Ishikawa (cell line): Measurements from ENCODE around the gene SLIT3.

ENCODE experiments used
- EP300 ChIP-seq: IDR thresholded peaks from 2 replicates; pipeline ENCODE4 v1.6.1; 2012; ENCODE audit warnings: borderline replicate concordance
- TCF12 ChIP-seq: IDR thresholded peaks from 2 replicates; pipeline ENCODE4 v1.6.1; 2012; ENCODE audit warnings: low read depth

GRCh38 chr5:168869615-168870227, 431.2 kb downstream of the SLIT3 start:
- no peak for TF ChIP-seq TCF12
- no peak for TF ChIP-seq EP300
